NB4 (cell line): ENCODE measurements around the gene CCDC85A.

ENCODE experiments used
- MYC ChIP-seq: IDR thresholded peaks from 2 replicates; pipeline ENCODE4 v1.6.1; 2011; ENCODE audit warnings: low read depth, low read length
- POLR2A ChIP-seq: IDR thresholded peaks from 2 replicates; pipeline ENCODE4 v1.6.1; 2011; ENCODE audit warnings: mild to moderate bottlenecking; ENCODE audit not compliant: insufficient read length; ENCODE audit errors: extremely low read depth
- TF ChIP-seq, protein P1 (sequence below): IDR thresholded peaks from one replicate; pipeline ENCODE4 v1.5.1; 2012; ENCODE audit warnings: low read depth, low read length

DNA sequence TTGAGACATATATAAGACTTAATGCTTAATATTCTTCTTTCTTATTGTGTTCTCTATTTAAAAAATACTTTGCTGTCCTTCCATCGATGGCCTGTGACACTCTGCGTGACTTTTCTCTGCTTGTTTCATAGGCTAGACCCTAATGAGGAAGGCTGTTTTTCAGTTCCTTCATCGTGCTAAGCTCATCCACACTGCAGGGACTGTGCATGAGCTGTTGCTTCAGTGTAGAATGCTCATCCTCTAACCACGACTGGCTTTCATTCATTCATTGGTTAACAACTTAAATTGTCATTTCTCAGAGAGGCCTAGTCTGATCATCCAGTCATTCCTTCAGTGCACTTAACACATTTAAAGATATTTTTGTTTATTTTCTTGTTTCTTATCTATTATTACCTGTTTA, 134.4 kb downstream of the CCDC85A start:
- TF ChIP-seq POLR2A (no peak), MYC (no peak)
- TF ChIP-seq, protein P1, sequence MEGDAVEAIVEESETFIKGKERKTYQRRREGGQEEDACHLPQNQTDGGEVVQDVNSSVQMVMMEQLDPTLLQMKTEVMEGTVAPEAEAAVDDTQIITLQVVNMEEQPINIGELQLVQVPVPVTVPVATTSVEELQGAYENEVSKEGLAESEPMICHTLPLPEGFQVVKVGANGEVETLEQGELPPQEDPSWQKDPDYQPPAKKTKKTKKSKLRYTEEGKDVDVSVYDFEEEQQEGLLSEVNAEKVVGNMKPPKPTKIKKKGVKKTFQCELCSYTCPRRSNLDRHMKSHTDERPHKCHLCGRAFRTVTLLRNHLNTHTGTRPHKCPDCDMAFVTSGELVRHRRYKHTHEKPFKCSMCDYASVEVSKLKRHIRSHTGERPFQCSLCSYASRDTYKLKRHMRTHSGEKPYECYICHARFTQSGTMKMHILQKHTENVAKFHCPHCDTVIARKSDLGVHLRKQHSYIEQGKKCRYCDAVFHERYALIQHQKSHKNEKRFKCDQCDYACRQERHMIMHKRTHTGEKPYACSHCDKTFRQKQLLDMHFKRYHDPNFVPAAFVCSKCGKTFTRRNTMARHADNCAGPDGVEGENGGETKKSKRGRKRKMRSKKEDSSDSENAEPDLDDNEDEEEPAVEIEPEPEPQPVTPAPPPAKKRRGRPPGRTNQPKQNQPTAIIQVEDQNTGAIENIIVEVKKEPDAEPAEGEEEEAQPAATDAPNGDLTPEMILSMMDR: no peak
